COLO668 (cell line): ENCODE results near the gene GPR3.
A peak's percentile ranks its signal among the peaks of the same experiment; 100 is the strongest.

ENCODE experiments used
- DNase-seq: peaks from one replicate; lab custom pipeline; 2025; ENCODE audit not compliant: unreplicated experiment; lab: John Stamatoyannopoulos, UW

GPR3 gene

GRCh38 chr1:27358038-27358927 is 34.1 kb upstream of the GPR3 start:
- DNase-seq = no peak

GRCh38 chr1:27358928-27359313 is 33.5 kb upstream of the GPR3 start:
- no peak for DNase-seq

DNA sequence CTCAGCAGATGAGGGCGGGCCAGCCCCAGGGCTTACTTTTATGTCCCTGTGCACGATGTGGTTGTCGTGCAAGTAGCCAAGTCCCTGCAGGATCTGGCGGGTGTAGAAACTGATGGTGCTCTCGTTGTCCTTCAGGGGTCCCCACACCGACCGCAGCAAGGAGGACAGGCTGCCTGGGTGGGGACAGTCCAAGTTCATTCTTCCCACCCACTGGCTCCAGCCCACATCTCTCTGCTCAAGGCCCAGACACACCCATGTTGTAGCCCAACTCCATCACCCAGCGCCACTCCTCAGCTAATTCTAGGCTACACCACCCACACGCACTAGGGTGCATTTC is 32.6 kb upstream of the GPR3 start:
- DNase-seq = no peak

- DNase-seq = no peak
Measured at GRCh38 chr1:27360159-27361043, 32.0 kb upstream of the GPR3 start.

- no peak for DNase-seq
Measured at GRCh38 chr1:27361044-27361402, 31.4 kb upstream of the GPR3 start.

DNA sequence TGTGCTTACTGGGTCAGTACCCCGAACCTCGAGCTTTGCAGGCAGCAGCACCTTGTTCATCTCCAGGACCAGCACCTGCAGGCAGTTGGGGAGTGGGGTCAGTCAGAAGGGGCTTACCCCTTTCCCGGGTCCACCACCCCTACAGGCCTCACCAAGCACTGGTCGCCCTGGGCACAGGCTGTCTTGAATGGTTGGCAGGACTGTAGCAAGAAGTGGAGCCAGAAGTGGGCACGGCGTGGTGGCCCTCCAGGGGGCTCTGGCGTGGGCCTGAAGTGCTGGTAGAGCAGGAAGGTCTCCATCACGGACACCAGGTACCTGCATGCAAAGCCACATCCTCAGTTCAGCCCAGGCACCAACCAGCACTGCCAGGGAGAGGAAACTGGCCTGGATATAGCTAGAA is 30.9 kb upstream of the GPR3 start:
- DNase-seq = no peak

GRCh38 chr1:27363766-27364695 is 28.4 kb upstream of the GPR3 start:
- no peak for DNase-seq

DNA sequence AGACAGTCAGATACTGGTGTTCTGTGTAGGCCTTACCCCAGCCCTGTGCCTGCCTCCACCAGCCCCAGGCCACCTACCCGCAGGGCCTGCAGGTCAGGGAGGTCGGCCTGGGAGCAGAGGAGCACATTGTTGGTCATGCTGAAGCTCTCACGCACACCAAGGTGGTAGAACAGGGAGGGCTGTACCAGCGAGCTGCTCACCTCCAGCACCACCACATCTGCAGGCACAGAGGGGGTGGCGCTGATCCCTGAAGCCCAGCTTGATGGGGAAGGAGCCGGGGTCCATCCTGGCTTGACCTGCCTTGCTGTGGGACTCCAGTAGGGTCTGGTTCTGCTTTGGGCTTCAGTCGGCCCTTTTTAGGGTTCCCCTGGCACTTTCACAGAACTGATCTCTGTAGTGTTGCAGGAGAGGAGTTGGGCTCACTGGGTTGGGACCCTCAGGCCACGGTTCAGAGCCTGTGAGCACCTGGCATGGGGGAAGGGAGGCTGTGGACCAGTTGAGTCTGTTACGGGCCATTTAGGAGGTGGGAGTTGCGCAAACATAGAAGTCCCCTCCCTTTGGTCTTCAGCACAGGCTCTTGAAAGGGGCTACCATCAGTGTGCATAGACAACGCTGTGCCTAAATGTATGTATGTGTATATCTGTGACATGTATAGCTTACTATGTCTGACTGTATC is 27.6 kb upstream of the GPR3 start:
- no peak for DNase-seq

GRCh38 chr1:27365372-27366112 is 26.9 kb upstream of the GPR3 start:
- DNase-seq = peak; percentile 91

DNA sequence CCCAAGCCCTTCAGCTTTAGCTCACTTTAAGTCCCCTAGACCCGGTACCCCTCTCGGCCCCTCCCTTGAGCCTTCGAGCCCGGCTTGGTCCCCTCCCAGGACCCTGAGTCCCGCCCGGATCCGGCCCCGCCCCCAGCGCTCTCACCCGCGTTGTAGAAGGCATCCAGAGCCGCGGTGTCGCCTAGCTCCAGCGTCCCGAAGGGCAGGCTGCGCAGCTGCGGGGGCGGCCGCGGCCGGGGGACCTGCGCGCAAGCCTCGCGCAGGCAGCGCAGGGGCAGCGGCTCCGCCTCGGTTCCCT is 26.4 kb upstream of the GPR3 start:
- DNase-seq = peak; percentile 90

DNA sequence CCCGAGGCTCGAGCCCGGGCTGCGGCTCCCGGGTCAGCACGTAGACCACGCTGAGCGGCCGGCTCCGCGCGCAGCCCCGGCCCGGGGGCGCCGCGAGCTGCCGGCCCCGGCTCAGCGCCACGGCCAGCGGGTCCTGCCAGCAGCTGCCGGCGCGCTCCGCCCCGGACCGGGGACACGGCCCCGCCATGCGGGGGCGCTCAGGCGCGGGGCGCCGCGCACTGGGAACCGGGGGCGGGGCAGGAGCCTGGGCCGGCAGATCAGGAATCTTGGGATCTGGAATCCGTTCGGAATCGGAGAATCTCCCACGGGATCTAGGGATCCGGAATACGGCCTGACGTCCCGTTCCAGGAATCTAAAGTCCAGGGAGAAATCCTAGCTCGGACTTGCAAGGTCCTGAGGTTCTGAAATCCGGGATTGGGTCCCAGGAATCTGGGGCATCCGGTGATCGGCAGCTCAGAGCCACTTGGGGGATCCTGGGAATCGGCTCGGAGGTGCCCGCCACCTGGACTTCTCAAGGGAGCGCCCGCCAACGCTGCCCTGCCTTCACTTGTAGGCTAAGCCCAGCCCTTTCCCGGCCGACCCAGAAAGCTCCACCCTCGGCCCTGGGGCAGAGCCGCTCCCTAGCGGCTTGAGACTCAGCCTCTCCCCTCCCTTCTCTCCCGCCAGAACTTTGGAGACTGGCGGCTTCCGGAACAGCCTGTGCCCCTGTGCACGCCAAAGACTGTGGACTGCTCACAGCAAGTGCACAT is 25.8 kb upstream of the GPR3 start, which contains the start of gene MAP3K6:
Gene MAP3K6, minus strand, starts transcription at position 551 of the 749 bp plus-strand sequence. Its CDS starts 364 bp downstream, at position 187.
- DNase-seq = peak; percentile 90

DNA sequence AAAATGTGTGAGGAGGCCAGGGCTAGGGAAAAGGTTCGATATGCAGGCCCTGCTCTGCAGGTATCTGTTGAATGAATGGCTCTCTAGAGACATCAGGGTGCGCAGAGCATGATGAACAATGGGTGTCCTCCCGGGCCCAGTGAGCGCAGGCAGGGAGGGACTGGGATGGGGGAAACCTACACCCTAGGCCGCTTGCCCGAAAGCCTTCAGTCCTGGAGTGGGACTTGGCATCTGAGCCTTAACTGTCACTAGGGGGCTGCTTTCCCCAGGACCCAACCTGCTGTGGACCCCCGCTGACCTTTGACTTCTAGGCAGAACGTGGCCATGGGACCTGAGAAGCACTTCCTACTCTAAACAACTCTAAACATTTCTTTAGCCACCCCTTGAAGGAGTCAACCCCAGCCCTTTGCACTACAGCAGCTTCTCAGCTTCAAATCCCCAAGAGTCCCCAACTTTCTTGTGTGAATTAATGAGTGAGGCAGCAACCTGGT is 25.2 kb upstream of the GPR3 start:
- no peak for DNase-seq

DNA sequence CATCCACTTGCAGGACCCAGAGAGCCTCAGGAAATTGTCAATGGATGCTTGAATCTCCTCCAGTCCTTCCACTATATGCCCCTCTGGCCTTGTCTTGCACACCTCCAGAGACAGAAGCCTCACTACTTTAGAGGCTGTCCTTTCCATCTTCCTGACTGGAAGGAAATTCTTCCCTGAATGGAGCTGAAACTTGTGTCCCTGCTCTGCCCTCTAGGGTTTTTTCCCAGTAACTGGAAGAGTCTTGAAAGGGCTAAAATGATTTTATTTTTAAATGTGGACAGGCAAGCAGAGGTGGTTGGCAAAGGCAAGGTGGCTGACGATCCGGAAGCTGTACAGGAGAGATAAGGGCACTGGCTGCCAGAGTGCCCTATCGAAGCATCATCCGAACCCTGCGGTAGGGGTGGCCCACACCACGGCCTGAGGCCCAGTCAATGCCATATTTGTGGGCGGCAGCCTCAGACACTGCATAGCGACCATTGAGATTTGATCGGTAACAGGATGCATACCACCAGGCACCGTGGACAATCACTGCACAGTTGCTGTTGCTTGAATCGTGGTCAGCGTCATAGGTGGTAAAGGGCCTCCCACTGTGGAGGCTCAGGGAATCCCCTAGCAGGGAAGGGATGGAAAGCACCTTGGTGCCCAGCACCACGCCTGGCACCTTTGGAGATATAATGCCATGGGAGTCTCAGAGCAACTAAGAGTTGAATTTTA is 23.4 kb upstream of the GPR3 start:
- DNase-seq = no peak

DNA sequence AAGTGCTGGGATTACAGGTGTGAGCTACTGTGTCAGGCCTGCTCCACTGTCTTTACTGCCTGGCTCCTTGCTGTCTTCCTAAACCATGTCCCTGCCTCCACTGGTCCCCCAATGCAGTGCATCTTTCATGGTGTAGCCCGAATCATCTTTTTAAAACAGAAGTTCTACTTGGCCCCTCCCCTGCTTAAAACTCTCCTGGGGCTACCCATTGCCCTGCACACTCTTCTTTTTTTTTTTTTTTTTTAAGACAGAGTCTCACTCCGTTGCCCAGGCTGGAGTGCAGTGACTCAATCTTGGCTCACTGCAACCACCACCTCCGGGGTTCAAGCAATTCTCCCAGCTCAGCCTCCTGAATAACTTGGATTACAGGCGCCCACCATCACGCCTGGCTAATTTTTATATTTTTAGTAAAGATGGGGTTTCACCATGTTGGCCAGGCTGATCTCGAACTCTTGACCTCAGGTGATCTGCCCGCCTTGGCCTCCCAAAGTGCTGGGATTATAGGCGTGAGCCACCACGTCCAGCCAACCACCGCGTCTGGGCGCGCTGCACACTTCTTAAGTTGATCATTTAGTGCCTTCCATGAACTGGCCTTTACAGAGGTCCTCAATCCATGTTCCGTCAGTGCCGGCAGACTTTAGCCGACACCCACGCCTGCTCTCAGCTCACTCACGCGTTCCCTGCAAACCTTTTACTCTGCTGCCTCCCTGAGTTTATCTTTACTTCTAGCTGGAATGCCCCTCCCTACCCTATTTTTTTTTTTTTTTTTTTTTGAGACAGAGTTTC is 20.2 kb upstream of the GPR3 start:
- no peak for DNase-seq

DNA sequence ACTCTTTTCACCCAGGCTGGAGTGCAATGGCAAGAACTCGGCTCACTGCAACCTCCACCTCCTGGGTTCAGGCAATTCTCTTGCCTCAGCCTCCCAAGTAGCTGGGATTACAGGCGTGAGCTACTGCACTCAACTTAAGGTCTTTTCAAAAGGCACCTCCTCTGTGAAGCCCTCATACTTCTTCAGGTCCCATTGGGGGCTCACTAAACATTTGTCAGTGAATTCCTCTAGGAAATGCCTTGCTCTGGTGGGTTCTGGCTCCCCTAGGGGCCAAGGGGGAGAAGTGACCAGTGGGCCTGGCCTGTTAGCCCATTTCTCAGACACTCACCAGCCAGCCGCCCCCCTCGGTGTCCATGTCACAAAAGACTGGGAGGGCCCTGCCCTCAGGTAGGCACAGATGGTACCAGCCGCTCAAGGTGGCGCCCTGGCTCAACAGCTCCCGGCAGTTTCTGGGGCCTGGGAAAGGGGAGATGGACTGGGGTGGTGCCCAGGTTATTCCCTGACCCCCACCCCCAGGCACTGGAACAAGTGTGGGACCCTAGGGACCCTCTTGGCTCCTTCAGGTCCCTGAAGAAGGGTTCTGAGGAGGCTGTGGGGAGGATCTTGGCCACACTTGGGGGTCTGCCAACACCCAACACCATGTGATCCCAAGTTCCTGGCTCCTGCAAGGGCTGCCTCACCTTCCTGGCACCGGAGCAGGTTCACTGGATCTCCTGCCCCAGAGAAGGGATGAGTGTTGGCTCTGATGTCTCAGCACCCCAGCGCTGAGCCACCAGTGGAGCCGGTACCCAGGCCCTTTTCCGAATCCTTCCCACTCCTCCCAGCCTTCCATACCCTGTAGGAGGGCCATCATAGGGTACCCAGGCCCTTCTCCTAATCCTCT is 19.4 kb upstream of the GPR3 start:
- no peak for DNase-seq

- DNase-seq = no peak
Measured at GRCh38 chr1:27374362-27375086, 17.9 kb upstream of the GPR3 start, which contains the start of gene FCN3. FCN3 (minus strand) TSS chr1:27374824; CDS start chr1:27374818, 6 bp downstream.
